ENCODE measurements around the gene CXCR4. TPM values are rescaled to one million over a fixed set of nuclear protein-coding genes. Genes with fewer than 3 reads are reported as not detected.
"Not testable (repeated sequence)": the region's sequence is repeated elsewhere in the genome, so short reads cannot be mapped to it uniquely, and the experiment has no call there.

The CXCR4 gene
- total RNA-seq, 1 experiment from 2014 or later: 1.3 TPM

- no peak overlapping the region for H3K27ac Mint-ChIP-seq
- peaks cover 6% of the 10 kb centered on the region; the same call in 1 of the 2 replicates for H3K27me3 Mint-ChIP-seq (ENCODE audit: low read depth)
- ATAC-seq: no peak
- H3K4me1 Mint-ChIP-seq: peaks cover 10% of the 10 kb centered on the region
- CTCF ChIA-PET: interaction anchor here (1.0 to 1.2 kb wide), 2 partner anchors 78 to 161 kb away, joined by 3 read pairs; no protein-coding TSS in a partner anchor
- no peak for TF ChIP-seq SMAD4 (CRISPR knock-in tag; IDR thresholded peaks at IDR 0.05)
- no peak overlapping the region for H3K4me3 Mint-ChIP-seq
- peaks cover 39% of the 10 kb centered on the region for H3K36me3 Mint-ChIP-seq
- DNase-seq (ENCODE audit: low spot score): no peak
- POLR2A ChIA-PET: no interaction called here
- H3K9me3 Mint-ChIP-seq: peaks cover 62% of the 10 kb centered on the region
Measured at GRCh38 chr2:136075476-136075875, 42.5 kb downstream of the CXCR4 start.

DNA sequence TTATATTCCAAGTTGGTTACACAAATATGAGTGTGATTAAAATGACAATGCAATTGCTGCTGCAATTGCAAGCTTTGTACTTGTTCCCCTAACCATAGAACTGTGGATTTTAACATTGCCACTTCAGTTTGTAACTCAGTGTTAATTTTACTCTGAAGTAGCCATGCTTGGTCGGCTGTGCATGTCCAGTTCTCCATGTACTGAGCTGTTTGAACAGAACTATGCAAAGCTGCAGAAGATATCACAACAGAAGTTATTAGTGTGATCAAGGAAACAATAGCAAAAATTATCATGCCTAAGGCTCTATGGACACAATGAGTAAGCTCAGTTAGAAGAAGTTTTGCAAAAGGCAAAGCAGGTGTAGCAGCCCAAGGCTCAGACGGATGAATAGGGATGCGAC lies 45.3 kb downstream of the CXCR4 start:
- TF ChIP-seq ZNF423 (CRISPR knock-in tag; IDR thresholded peaks at IDR 0.05) (no peak), ETV6 (CRISPR knock-in tag; IDR thresholded peaks at IDR 0.05) (no peak), SMAD3 (CRISPR knock-in tag; IDR thresholded peaks at IDR 0.05; ENCODE audit: borderline replicate concordance) (no peak), ZMAT4 (CRISPR knock-in tag; IDR thresholded peaks at IDR 0.05) (no peak), E2F4 (CRISPR knock-in tag; IDR thresholded peaks at IDR 0.05; ENCODE audit: borderline replicate concordance, low read depth) (no peak)
- TF ChIP-seq, protein P1, sequence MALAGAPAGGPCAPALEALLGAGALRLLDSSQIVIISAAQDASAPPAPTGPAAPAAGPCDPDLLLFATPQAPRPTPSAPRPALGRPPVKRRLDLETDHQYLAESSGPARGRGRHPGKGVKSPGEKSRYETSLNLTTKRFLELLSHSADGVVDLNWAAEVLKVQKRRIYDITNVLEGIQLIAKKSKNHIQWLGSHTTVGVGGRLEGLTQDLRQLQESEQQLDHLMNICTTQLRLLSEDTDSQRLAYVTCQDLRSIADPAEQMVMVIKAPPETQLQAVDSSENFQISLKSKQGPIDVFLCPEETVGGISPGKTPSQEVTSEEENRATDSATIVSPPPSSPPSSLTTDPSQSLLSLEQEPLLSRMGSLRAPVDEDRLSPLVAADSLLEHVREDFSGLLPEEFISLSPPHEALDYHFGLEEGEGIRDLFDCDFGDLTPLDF (CRISPR knock-in tag; IDR thresholded peaks at IDR 0.05): no peak
- TF ChIP-seq, protein P2, sequence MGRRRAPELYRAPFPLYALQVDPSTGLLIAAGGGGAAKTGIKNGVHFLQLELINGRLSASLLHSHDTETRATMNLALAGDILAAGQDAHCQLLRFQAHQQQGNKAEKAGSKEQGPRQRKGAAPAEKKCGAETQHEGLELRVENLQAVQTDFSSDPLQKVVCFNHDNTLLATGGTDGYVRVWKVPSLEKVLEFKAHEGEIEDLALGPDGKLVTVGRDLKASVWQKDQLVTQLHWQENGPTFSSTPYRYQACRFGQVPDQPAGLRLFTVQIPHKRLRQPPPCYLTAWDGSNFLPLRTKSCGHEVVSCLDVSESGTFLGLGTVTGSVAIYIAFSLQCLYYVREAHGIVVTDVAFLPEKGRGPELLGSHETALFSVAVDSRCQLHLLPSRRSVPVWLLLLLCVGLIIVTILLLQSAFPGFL (CRISPR knock-in tag; IDR thresholded peaks at IDR 0.05; ENCODE audit: borderline replicate concordance): no peak
- Mint-ChIP-seq H3K4me3 (no peak overlapping the region), H3K27ac (no peak overlapping the region), H3K36me3 (peaks cover 39% of the 10 kb centered on the region), H3K9me3 (peaks cover 53% of the 10 kb centered on the region), H3K27me3 (ENCODE audit: low read depth) (peaks cover 6% of the 10 kb centered on the region; the same call in 1 of the 2 replicates), H3K4me1 (peaks cover 12% of the 10 kb centered on the region)
- POLR2A ChIA-PET: no interaction called here
- CTCF ChIA-PET: no interaction called here
- ATAC-seq (no peak), DNase-seq (ENCODE audit: low spot score) (no peak)

DNA sequence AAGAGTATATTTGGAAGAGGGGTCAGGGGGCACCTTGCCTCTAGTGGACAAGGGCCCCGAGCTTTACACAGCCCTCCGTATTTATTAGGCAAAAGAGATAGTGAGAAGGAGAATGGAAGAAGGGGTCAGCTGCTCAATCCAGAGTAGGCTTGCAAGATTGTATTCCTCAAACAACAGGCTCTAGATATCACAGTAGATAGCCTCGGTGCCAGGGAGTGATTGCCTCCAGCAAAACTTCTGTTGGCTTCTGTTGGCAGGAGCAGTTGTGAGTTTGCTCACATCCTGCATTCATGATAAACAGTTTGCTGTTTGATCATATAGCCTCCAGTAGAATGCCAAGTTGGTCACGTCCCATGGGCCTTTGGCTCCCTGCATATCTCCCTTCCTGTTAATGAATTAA lies 46.1 kb downstream of the CXCR4 start:
- CTCF ChIA-PET; DNase-seq (ENCODE audit: low spot score); H3K27me3 Mint-ChIP-seq (ENCODE audit: low read depth); ATAC-seq; POLR2A ChIA-PET; H3K4me3 Mint-ChIP-seq; H3K27ac Mint-ChIP-seq: not testable (repeated sequence)
- peaks cover 46% of the 10 kb centered on the region for H3K9me3 Mint-ChIP-seq
- peaks cover 35% of the 10 kb centered on the region for H3K36me3 Mint-ChIP-seq
- H3K4me1 Mint-ChIP-seq: peaks cover 12% of the 10 kb centered on the region

DNA sequence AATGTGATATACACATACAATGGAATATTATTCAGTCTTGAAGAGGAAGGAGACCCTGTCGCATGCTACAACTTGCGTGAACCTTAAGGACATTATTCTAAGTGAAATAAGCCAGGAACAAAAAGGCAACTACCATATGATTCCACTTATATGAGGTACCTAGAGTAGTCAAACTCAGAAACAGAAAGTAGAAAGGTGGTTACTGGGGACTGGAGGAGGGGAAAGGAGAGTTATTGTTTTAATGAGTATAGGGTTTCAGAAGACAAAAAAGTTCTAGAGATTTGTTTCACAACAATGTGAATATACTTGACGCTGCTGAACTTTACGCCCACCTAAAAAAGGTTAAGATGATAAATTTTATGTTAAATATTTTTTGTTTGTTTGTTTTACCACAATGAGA lies 47.0 kb downstream of the CXCR4 start:
- H3K4me1 Mint-ChIP-seq: peaks cover 12% of the 10 kb centered on the region
- peaks cover 3% of the 10 kb centered on the region; the same call in 1 of the 2 replicates for H3K27me3 Mint-ChIP-seq (ENCODE audit: low read depth)
- peaks cover 30% of the 10 kb centered on the region for H3K36me3 Mint-ChIP-seq
- CTCF ChIA-PET: no interaction called here
- no peak for DNase-seq (ENCODE audit: low spot score)
- POLR2A ChIA-PET: no interaction called here
- ATAC-seq: no peak
- H3K4me3 Mint-ChIP-seq: no peak overlapping the region
- H3K9me3 Mint-ChIP-seq: peaks cover 38% of the 10 kb centered on the region
- no peak overlapping the region for H3K27ac Mint-ChIP-seq
- TF ChIP-seq, protein P3, sequence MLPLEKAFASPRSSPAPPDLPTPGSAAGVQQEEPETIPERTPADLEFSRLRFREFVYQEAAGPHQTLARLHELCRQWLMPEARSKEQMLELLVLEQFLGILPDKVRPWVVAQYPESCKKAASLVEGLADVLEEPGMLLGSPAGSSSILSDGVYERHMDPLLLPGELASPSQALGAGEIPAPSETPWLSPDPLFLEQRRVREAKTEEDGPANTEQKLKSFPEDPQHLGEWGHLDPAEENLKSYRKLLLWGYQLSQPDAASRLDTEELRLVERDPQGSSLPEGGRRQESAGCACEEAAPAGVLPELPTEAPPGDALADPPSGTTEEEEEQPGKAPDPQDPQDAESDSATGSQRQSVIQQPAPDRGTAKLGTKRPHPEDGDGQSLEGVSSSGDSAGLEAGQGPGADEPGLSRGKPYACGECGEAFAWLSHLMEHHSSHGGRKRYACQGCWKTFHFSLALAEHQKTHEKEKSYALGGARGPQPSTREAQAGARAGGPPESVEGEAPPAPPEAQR (CRISPR knock-in tag; IDR thresholded peaks at IDR 0.05): no peak
- TF ChIP-seq ESRRA (CRISPR knock-in tag; IDR thresholded peaks at IDR 0.05; ENCODE audit: borderline replicate concordance) (no peak), ATF1 (CRISPR knock-in tag; IDR thresholded peaks at IDR 0.05) (no peak), NFATC4 (CRISPR knock-in tag; IDR thresholded peaks at IDR 0.05) (no peak)
- TF ChIP-seq, protein P4, sequence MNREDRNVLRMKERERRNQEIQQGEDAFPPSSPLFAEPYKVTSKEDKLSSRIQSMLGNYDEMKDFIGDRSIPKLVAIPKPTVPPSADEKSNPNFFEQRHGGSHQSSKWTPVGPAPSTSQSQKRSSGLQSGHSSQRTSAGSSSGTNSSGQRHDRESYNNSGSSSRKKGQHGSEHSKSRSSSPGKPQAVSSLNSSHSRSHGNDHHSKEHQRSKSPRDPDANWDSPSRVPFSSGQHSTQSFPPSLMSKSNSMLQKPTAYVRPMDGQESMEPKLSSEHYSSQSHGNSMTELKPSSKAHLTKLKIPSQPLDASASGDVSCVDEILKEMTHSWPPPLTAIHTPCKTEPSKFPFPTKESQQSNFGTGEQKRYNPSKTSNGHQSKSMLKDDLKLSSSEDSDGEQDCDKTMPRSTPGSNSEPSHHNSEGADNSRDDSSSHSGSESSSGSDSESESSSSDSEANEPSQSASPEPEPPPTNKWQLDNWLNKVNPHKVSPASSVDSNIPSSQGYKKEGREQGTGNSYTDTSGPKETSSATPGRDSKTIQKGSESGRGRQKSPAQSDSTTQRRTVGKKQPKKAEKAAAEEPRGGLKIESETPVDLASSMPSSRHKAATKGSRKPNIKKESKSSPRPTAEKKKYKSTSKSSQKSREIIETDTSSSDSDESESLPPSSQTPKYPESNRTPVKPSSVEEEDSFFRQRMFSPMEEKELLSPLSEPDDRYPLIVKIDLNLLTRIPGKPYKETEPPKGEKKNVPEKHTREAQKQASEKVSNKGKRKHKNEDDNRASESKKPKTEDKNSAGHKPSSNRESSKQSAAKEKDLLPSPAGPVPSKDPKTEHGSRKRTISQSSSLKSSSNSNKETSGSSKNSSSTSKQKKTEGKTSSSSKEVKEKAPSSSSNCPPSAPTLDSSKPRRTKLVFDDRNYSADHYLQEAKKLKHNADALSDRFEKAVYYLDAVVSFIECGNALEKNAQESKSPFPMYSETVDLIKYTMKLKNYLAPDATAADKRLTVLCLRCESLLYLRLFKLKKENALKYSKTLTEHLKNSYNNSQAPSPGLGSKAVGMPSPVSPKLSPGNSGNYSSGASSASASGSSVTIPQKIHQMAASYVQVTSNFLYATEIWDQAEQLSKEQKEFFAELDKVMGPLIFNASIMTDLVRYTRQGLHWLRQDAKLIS (CRISPR knock-in tag; IDR thresholded peaks at IDR 0.05; ENCODE audit: borderline replicate concordance): no peak
- TF ChIP-seq, protein P5, sequence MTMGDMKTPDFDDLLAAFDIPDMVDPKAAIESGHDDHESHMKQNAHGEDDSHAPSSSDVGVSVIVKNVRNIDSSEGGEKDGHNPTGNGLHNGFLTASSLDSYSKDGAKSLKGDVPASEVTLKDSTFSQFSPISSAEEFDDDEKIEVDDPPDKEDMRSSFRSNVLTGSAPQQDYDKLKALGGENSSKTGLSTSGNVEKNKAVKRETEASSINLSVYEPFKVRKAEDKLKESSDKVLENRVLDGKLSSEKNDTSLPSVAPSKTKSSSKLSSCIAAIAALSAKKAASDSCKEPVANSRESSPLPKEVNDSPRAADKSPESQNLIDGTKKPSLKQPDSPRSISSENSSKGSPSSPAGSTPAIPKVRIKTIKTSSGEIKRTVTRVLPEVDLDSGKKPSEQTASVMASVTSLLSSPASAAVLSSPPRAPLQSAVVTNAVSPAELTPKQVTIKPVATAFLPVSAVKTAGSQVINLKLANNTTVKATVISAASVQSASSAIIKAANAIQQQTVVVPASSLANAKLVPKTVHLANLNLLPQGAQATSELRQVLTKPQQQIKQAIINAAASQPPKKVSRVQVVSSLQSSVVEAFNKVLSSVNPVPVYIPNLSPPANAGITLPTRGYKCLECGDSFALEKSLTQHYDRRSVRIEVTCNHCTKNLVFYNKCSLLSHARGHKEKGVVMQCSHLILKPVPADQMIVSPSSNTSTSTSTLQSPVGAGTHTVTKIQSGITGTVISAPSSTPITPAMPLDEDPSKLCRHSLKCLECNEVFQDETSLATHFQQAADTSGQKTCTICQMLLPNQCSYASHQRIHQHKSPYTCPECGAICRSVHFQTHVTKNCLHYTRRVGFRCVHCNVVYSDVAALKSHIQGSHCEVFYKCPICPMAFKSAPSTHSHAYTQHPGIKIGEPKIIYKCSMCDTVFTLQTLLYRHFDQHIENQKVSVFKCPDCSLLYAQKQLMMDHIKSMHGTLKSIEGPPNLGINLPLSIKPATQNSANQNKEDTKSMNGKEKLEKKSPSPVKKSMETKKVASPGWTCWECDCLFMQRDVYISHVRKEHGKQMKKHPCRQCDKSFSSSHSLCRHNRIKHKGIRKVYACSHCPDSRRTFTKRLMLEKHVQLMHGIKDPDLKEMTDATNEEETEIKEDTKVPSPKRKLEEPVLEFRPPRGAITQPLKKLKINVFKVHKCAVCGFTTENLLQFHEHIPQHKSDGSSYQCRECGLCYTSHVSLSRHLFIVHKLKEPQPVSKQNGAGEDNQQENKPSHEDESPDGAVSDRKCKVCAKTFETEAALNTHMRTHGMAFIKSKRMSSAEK (CRISPR knock-in tag; IDR thresholded peaks at IDR 0.05; ENCODE audit: borderline replicate concordance): no peak

Measured in WTC11 (cell line).